GM23338 (cell line): Measurements from ENCODE around the gene UGT1A3. TPM values are rescaled to one million over a fixed set of nuclear protein-coding genes. Genes with fewer than 3 reads are reported as not detected.

Experiments
- ATAC-seq: fragments of 200-7000 bp; cut with Tn5 transposase; 3 replicates; pipeline ENCODE4 v1.9.1; 2020
- DNase-seq: peaks from one replicate; pipeline ENCODE4 v3.0.0-alpha.2; 2015; ENCODE audit warnings: low spot score
- H2AFZ ChIP-seq: fragments of 200-600 bp; sonication (generic); 2 replicates; pipeline ENCODE4 v1.8.0; 2016; ENCODE audit warnings: antibody characterized with exemption, mild to moderate bottlenecking, moderate library complexity
- H3F3A ChIP-seq: fragments of 200-600 bp; sonication (generic); replicated peaks from 2 replicates; pipeline ENCODE4 v1.8.0; 2017; ENCODE audit warnings: antibody characterized with exemption, mixed run types, low read depth
- H3K27ac ChIP-seq: fragments of 200-600 bp; sonication (generic); 2 replicates; pipeline ENCODE4 v1.6.1; 2016; ENCODE audit warnings: low read depth
- H3K27me3 ChIP-seq: fragments of 200-600 bp; sonication (generic); 2 replicates; pipeline ENCODE4 v1.8.0; 2016; ENCODE audit warnings: mild to moderate bottlenecking, mixed run types, moderate library complexity; ENCODE audit not compliant: insufficient read depth
- H3K36me3 ChIP-seq: fragments of 200-600 bp; sonication (generic); 2 replicates; pipeline ENCODE4 v1.8.0; 2016; ENCODE audit warnings: mild to moderate bottlenecking; ENCODE audit not compliant: insufficient read depth
- H3K4me1 ChIP-seq: fragments of 200-600 bp; sonication (generic); 2 replicates; pipeline ENCODE4 v1.8.0; 2016; ENCODE audit warnings: mild to moderate bottlenecking, moderate library complexity; ENCODE audit not compliant: insufficient read depth
- H3K4me2 ChIP-seq: fragments of 200-600 bp; sonication (generic); 2 replicates; pipeline ENCODE4 v1.7.1; 2017; ENCODE audit warnings: mixed run types
- H3K4me3 ChIP-seq: fragments of 200-600 bp; sonication (generic); 2 replicates; pipeline ENCODE4 v1.6.1; 2016; ENCODE audit warnings: mixed run types
- H3K79me2 ChIP-seq: fragments of 200-600 bp; sonication (generic); replicated peaks from 2 replicates; pipeline ENCODE4 v1.8.0; 2017; ENCODE audit warnings: mild to moderate bottlenecking; ENCODE audit not compliant: insufficient read depth
- H3K9me2 ChIP-seq: fragments of 200-600 bp; sonication (generic); 2 replicates; pipeline ENCODE4 v1.8.0; 2017; ENCODE audit not compliant: insufficient read depth
- H4K20me1 ChIP-seq: fragments of 200-600 bp; sonication (generic); replicated peaks from 2 replicates; pipeline ENCODE4 v1.8.0; 2017; ENCODE audit warnings: mild to moderate bottlenecking; ENCODE audit not compliant: insufficient read depth
- H3K27ac Mint-ChIP-seq: 2 replicates; pipeline ENCODE4 v1.8.0; 2020; ENCODE audit warnings: inconsistent platforms, mild to moderate bottlenecking, moderate library complexity, mixed read lengths
- H3K27me3 Mint-ChIP-seq: 3 replicates; pipeline ENCODE4 v1.8.0; 2022; ENCODE audit warnings: low read depth, mild to moderate bottlenecking, moderate library complexity, mixed read lengths, inconsistent platforms; ENCODE audit not compliant: insufficient read depth, poor library complexity
- H3K36me3 Mint-ChIP-seq: 3 replicates; pipeline ENCODE4 v1.8.0; 2021; ENCODE audit warnings: low read depth, mild to moderate bottlenecking, inconsistent platforms, moderate library complexity, mixed read lengths
- H3K4me1 Mint-ChIP-seq: 3 replicates; pipeline ENCODE4 v1.8.0; 2020; ENCODE audit warnings: mild to moderate bottlenecking, inconsistent platforms, mixed read lengths
- H3K4me3 Mint-ChIP-seq: 3 replicates; pipeline ENCODE4 v1.8.0; 2021; ENCODE audit warnings: moderate library complexity, mild to moderate bottlenecking, inconsistent platforms, mixed read lengths
- H3K9me3 Mint-ChIP-seq: 3 replicates; pipeline ENCODE4 v1.8.0; 2020; ENCODE audit warnings: moderate library complexity, mild to moderate bottlenecking, inconsistent platforms, mixed read lengths
- CREB1 ChIP-seq: fragments of 250-450 bp; sonication (Bioruptor Pico); IDR thresholded peaks from 2 replicates; pipeline ENCODE4 v1.5.0; 2020; ENCODE audit warnings: low read depth, mild to moderate bottlenecking, moderate library complexity
- EZH2 ChIP-seq: fragments of 200-600 bp; sonication (generic); IDR thresholded peaks from one replicate; pipeline ENCODE4 v1.8.0; 2017; ENCODE audit warnings: antibody characterized with exemption, mild to moderate bottlenecking, low read depth; ENCODE audit not compliant: unreplicated experiment
- EZH2phosphoT487 ChIP-seq: fragments of 200-600 bp; sonication (generic); IDR thresholded peaks from one replicate; pipeline ENCODE4 v1.8.1; 2018; ENCODE audit warnings: antibody characterized with exemption; ENCODE audit not compliant: unreplicated experiment
- JUNB ChIP-seq: IDR thresholded peaks from one replicate; pipeline ENCODE4 v1.6.1; 2016; ENCODE audit warnings: antibody characterized with exemption; ENCODE audit not compliant: unreplicated experiment
- NANOG ChIP-seq: IDR thresholded peaks from 2 replicates; pipeline ENCODE4 v1.6.1; 2016; ENCODE audit warnings: antibody characterized with exemption, borderline replicate concordance
- POLR2AphosphoS5 ChIP-seq: IDR thresholded peaks from 2 replicates; pipeline ENCODE4 v1.6.1; 2016; ENCODE audit warnings: antibody characterized with exemption, low read depth
- STAT1 ChIP-seq: IDR thresholded peaks from one replicate; pipeline ENCODE4 v1.6.1; 2016; ENCODE audit warnings: antibody characterized with exemption; ENCODE audit not compliant: unreplicated experiment
- ZNF114 ChIP-seq: fragments of 250-450 bp; sonication (Bioruptor Pico); IDR thresholded peaks from 2 replicates; pipeline ENCODE4 v1.5.0; 2020; ENCODE audit warnings: mild to moderate bottlenecking, moderate library complexity
- ZNF331 ChIP-seq: fragments of 250-450 bp; sonication (Bioruptor Pico); IDR thresholded peaks from 2 replicates; pipeline ENCODE4 v1.5.0; 2020; ENCODE audit warnings: low read depth, mild to moderate bottlenecking, moderate library complexity
- long read RNA-seq: library from polyadenylated mRNA; unstranded; transcript quantifications from one replicate; pipeline ENCODE4 v2.0.0, GENCODE V29; 2020; ENCODE audit not compliant: unreplicated experiment
- polyA plus RNA-seq: library from polyadenylated mRNA; unstranded; fragments of >200 nt; fragmentation: Nextera tagmentation; extraction: Ambion mirVana; gene quantifications from 2 replicates; pipeline ENCODE4 v1.2.1, GENCODE V29; 2016
- total RNA-seq: library from RNA; depleted of rRNA; stranded (reverse); fragments of >200 nt; shearing (Covaris generic); gene quantifications from 2 replicates; pipeline ENCODE4 v1.2.3, GENCODE V29; 2014; rRNA removed
- TF ChIP-seq, protein P1 (sequence below), 2 experiments: fragments of 200-600 bp in 1 of 2; sonication (generic) in 1 of 2; conservative IDR thresholded peaks; 2 replicates each; pipeline versions ENCODE4 v1.5.1 to v1.6.1; 2016 to 2017; ENCODE audit warnings: antibody characterized with exemption in 2 of 2, low read depth in 2 of 2, mild to moderate bottlenecking in 2 of 2, moderate library complexity in 1 of 2
- TF ChIP-seq, protein P2 (sequence below): IDR thresholded peaks from 2 replicates; pipeline ENCODE4 v1.6.1; 2016; ENCODE audit warnings: antibody characterized with exemption
- TF ChIP-seq, protein P3 (sequence below): IDR thresholded peaks from one replicate; pipeline ENCODE4 v1.6.1; 2018; ENCODE audit warnings: antibody characterized with exemption; ENCODE audit not compliant: unreplicated experiment
- TF ChIP-seq, protein P4 (sequence below): fragments of 250-450 bp; sonication (Bioruptor Pico); IDR thresholded peaks from 2 replicates; pipeline ENCODE4 v1.5.0; 2020; ENCODE audit warnings: mild to moderate bottlenecking, moderate library complexity

UGT1A3 gene
- total RNA-seq, result not detected in 2 replicates
- polyA plus RNA-seq, result not detected in 2 replicates
- long read RNA-seq, result 0 reads

DNA sequence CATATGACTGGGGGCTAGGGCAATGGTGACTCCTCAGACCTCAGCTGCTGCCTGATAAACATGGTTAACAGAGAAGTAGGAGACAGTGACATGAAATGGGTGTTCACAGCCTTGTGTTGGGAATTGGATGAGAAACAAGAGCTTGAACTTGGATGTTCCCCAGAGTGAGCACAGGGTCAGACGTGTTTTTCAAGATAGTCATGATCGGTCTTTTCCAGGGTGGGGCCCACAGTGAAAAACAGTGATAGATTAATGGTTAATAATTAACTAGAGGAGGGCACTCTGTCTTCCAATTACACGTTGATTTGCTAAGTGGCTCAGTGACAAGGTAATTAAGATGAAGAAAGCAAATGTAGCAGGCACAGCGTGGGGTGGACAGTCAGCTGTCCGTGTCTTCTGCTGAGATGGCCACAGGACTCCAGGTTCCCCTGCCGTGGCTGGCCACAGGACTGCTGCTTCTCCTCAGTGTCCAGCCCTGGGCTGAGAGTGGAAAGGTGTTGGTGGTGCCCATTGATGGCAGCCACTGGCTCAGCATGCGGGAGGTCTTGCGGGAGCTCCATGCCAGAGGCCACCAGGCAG, at the start of gene UGT1A3:
TSS of gene UGT1A3 (plus strand) at position 320 of the 579 bp plus-strand sequence. CDS start at position 405, 85 bp downstream.
- no peak for ATAC-seq
- H2AFZ ChIP-seq, result no peak within 1 kb of the TSS

More for the DNA sequence above, at the start of gene UGT1A3:
- Histone ChIP-seq H3K27ac (no peak within 1 kb of the TSS), H3K4me2 (no peak within 1 kb of the TSS), H3K4me1 (no peaks in the 10 kb centered on the region), H3F3A (no peaks in the 10 kb centered on the region), H3K9me2 (no peaks in the 10 kb centered on the region), H3K79me2 (no peaks in the 10 kb centered on the region), H4K20me1 (no peaks in the 10 kb centered on the region), H3K4me3 (no peak within 1 kb of the TSS), H3K27me3 (no peaks in the 10 kb centered on the region), H3K36me3 (no peaks in the 10 kb centered on the region)
- Mint-ChIP-seq H3K27me3 (peaks cover 2% of the 10 kb centered on the region), H3K27ac (no peak within 1 kb of the TSS), H3K4me3 (no peak within 1 kb of the TSS), H3K9me3 (peaks cover 30% of the 10 kb centered on the region), H3K36me3 (peaks cover 7% of the 10 kb centered on the region; the same call in 2 of the 3 replicates), H3K4me1 (no peaks in the 10 kb centered on the region)
- no peak for TF ChIP-seq EZH2phosphoT487
- TF ChIP-seq, protein P1, sequence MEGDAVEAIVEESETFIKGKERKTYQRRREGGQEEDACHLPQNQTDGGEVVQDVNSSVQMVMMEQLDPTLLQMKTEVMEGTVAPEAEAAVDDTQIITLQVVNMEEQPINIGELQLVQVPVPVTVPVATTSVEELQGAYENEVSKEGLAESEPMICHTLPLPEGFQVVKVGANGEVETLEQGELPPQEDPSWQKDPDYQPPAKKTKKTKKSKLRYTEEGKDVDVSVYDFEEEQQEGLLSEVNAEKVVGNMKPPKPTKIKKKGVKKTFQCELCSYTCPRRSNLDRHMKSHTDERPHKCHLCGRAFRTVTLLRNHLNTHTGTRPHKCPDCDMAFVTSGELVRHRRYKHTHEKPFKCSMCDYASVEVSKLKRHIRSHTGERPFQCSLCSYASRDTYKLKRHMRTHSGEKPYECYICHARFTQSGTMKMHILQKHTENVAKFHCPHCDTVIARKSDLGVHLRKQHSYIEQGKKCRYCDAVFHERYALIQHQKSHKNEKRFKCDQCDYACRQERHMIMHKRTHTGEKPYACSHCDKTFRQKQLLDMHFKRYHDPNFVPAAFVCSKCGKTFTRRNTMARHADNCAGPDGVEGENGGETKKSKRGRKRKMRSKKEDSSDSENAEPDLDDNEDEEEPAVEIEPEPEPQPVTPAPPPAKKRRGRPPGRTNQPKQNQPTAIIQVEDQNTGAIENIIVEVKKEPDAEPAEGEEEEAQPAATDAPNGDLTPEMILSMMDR (conservative IDR thresholded peaks at IDR 0.05; ENCODE audit: low read depth in 2 of 2), result no peak
- no peak for TF ChIP-seq NANOG
- no peak for TF ChIP-seq ZNF114 (CRISPR knock-in tag)
- no peak for TF ChIP-seq JUNB
- TF ChIP-seq STAT1, result no peak
- TF ChIP-seq, protein P2, sequence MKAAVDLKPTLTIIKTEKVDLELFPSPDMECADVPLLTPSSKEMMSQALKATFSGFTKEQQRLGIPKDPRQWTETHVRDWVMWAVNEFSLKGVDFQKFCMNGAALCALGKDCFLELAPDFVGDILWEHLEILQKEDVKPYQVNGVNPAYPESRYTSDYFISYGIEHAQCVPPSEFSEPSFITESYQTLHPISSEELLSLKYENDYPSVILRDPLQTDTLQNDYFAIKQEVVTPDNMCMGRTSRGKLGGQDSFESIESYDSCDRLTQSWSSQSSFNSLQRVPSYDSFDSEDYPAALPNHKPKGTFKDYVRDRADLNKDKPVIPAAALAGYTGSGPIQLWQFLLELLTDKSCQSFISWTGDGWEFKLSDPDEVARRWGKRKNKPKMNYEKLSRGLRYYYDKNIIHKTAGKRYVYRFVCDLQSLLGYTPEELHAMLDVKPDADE, result no peak
- no peak for TF ChIP-seq POLR2AphosphoS5
- TF ChIP-seq, protein P3, sequence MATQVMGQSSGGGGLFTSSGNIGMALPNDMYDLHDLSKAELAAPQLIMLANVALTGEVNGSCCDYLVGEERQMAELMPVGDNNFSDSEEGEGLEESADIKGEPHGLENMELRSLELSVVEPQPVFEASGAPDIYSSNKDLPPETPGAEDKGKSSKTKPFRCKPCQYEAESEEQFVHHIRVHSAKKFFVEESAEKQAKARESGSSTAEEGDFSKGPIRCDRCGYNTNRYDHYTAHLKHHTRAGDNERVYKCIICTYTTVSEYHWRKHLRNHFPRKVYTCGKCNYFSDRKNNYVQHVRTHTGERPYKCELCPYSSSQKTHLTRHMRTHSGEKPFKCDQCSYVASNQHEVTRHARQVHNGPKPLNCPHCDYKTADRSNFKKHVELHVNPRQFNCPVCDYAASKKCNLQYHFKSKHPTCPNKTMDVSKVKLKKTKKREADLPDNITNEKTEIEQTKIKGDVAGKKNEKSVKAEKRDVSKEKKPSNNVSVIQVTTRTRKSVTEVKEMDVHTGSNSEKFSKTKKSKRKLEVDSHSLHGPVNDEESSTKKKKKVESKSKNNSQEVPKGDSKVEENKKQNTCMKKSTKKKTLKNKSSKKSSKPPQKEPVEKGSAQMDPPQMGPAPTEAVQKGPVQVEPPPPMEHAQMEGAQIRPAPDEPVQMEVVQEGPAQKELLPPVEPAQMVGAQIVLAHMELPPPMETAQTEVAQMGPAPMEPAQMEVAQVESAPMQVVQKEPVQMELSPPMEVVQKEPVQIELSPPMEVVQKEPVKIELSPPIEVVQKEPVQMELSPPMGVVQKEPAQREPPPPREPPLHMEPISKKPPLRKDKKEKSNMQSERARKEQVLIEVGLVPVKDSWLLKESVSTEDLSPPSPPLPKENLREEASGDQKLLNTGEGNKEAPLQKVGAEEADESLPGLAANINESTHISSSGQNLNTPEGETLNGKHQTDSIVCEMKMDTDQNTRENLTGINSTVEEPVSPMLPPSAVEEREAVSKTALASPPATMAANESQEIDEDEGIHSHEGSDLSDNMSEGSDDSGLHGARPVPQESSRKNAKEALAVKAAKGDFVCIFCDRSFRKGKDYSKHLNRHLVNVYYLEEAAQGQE, result no peak
- TF ChIP-seq, protein P4, sequence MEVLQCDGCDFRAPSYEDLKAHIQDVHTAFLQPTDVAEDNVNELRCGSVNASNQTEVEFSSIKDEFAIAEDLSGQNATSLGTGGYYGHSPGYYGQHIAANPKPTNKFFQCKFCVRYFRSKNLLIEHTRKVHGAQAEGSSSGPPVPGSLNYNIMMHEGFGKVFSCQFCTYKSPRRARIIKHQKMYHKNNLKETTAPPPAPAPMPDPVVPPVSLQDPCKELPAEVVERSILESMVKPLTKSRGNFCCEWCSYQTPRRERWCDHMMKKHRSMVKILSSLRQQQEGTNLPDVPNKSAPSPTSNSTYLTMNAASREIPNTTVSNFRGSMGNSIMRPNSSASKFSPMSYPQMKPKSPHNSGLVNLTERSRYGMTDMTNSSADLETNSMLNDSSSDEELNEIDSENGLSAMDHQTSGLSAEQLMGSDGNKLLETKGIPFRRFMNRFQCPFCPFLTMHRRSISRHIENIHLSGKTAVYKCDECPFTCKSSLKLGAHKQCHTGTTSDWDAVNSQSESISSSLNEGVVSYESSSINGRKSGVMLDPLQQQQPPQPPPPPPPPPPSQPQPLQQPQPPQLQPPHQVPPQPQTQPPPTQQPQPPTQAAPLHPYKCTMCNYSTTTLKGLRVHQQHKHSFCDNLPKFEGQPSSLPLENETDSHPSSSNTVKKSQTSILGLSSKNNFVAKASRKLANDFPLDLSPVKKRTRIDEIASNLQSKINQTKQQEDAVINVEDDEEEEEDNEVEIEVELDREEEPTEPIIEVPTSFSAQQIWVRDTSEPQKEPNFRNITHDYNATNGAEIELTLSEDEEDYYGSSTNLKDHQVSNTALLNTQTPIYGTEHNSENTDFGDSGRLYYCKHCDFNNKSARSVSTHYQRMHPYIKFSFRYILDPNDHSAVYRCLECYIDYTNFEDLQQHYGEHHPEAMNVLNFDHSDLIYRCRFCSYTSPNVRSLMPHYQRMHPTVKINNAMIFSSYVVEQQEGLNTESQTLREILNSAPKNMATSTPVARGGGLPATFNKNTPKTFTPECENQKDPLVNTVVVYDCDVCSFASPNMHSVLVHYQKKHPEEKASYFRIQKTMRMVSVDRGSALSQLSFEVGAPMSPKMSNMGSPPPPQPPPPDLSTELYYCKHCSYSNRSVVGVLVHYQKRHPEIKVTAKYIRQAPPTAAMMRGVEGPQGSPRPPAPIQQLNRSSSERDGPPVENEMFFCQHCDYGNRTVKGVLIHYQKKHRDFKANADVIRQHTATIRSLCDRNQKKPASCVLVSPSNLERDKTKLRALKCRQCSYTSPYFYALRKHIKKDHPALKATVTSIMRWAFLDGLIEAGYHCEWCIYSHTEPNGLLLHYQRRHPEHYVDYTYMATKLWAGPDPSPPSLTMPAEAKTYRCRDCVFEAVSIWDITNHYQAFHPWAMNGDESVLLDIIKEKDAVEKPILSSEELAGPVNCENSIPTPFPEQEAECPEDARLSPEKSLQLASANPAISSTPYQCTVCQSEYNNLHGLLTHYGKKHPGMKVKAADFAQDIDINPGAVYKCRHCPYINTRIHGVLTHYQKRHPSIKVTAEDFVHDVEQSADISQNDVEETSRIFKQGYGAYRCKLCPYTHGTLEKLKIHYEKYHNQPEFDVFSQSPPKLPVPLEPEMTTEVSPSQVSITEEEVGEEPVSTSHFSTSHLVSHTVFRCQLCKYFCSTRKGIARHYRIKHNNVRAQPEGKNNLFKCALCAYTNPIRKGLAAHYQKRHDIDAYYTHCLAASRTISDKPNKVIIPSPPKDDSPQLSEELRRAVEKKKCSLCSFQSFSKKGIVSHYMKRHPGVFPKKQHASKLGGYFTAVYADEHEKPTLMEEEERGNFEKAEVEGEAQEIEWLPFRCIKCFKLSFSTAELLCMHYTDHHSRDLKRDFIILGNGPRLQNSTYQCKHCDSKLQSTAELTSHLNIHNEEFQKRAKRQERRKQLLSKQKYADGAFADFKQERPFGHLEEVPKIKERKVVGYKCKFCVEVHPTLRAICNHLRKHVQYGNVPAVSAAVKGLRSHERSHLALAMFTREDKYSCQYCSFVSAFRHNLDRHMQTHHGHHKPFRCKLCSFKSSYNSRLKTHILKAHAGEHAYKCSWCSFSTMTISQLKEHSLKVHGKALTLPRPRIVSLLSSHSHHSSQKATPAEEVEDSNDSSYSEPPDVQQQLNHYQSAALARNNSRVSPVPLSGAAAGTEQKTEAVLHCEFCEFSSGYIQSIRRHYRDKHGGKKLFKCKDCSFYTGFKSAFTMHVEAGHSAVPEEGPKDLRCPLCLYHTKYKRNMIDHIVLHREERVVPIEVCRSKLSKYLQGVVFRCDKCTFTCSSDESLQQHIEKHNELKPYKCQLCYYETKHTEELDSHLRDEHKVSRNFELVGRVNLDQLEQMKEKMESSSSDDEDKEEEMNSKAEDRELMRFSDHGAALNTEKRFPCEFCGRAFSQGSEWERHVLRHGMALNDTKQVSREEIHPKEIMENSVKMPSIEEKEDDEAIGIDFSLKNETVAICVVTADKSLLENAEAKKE, result no peak
- TF ChIP-seq EZH2, result no peak
- no peak for TF ChIP-seq ZNF331 (CRISPR knock-in tag)
- TF ChIP-seq CREB1 (CRISPR knock-in tag), result no peak
- DNase-seq, result no peak
